Measurements from ENCODE around the gene B3GALT6.
A peak's percentile ranks its signal among the peaks of the same experiment; 100 is the strongest.

B3GALT6 gene

GRCh38 chr1:1217621-1218523, 14.2 kb upstream of the B3GALT6 start:
- DNase-seq, result no peak

- DNase-seq, result no peak
Observed at GRCh38 chr1:1218524-1219200, 13.4 kb upstream of the B3GALT6 start.

DNA sequence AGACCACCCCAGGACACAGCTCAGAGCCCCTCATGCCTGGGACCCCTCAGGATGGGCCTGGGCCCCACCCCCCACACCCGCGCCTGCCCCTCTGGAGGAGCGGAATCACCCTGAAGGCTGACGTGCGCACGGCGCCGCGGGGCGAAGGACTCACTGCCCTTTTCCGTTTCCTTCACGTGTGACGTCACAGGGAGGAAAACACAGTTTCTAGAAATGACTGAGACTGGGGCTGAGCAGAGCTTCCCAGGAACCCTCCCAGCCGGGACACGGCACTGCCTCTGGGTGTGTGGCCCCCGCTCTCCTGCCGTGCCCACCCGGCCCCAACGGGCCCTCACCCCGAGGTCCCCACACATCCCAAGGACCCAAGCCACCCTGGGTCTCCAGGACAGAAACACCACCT, 12.7 kb upstream of the B3GALT6 start:
- no peak for DNase-seq

DNA sequence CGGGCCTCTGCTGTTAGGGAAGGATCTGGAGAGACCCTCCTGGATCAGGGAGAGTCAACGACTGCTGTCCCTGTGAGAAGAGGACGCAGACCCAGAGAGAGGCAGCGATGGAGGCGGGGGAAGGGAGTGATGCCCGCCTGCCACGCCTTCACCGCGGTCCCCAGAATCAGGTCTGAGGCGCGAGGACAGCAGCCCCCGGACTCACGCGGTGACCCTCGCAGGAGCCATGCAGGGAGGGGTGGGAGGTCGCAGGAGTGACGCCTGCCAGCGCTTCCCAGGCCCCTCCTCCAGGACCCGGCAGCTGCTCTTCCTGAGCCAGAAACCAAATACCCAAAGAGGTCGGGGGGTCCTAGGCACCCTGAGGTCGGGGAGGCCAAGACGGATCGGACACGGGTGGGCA, 11.8 kb upstream of the B3GALT6 start:
- DNase-seq, result no peak

DNA sequence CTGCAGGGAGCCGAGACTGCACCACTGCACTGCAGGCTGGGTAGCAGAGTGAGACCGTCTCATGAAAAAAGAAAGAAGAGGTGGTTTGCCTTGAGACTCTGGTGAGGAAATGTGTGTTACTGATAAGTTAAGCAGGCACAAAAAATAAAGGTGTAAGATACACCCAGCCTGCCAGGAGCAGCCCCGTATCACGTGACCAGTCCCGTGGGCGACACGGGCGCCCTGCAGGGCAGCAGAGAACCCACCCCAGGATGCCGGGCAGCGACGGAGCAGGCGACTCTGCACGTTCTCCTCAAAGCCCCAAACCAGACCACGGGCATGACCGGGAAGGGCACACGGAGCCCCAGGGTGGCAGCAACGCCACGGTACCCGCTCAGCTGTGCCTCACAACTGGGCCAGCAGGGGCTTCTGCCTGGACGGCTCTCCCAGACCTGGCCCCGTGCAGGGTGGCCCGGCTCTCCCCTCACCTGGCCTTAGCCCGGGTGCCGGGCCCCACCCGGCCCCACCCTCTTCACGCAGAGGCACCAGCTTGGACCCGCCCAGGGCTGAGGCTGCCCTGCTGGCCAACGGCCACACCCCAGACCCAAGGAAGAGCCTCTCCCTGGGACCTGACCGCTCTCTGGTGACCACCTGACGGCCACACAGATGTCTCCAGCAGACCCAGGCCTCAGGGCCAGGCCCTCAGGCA, 10.0 kb upstream of the B3GALT6 start:
- DNase-seq, result no peak

DNA sequence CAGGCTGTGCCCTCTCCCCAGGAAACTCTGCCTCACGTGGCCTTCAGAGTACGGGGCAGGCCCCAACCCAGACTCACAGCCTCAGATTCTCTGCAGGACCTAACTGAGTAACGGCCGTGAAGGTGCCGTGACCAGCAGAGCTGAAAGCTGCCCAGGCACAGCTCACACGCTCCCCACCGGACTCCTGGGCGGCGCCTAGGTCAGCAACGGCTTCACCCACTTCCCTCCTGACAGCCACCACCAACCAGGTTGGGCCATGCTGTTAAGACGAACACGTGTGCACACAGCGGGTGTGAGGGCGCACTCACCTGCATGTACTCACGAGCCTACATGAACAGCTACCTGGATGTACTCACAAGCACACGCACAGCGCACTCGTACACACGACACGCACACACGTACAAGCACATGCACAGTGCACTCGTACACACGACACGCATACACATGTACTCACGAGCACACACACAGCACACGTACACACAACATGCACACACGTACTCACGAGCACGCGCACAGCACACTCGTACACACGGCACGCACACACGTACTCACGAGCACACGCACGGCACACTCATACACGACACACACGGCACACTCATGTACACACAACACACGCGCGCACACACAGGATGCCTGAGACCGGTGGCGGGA, 9.3 kb upstream of the B3GALT6 start:
- no peak for DNase-seq

DNA sequence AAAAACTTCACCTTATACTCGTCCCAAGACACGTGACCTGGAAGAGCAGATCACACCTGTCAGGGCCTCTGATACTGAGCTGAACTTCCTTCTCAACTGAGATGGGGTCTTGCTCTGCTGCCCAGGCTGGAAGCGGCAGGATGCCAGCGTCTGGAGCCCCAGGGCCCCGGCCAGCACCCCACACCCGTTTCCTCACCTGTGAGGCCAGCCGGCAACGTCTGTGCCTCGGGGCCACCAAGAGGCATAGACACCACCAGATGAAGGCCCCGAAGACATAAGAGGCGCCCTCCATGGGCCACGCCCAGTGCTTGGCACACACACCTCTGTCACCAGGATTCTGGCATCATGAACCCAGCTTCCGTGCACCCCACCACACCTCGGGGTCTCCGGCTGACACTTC, 8.7 kb upstream of the B3GALT6 start:
- DNase-seq, result no peak

GRCh38 chr1:1223891-1224290, 8.1 kb upstream of the B3GALT6 start:
- DNase-seq, result no peak

DNA sequence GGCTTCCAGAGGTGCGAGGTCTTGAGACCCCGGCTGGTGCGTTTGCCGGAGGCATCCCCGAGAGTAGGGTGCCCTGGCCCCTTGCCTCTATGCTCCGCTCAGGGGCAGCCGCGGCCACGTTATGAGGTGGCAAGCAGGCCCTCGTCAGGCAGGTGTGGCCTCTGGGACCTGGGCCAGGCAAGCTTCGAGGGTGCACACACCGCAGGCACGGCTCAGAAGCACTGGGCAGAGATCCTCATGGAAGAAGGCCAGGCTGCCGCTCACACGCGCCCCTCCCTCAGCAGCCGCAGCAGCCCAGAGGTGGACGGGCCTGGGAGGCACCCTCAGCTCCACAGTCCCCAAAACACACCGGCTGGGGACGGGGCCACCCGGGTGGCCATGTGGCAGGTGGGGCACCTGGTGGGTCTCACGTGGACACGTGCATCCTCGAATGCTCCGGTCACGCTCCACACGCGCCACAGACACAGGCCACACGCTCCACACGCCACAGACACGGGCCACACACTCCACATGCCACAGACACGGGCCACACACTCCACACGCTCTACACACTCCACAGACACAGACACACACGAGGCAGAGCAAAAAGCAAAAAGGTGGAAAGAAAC, 6.7 kb upstream of the B3GALT6 start:
- DNase-seq, result no peak

DNA sequence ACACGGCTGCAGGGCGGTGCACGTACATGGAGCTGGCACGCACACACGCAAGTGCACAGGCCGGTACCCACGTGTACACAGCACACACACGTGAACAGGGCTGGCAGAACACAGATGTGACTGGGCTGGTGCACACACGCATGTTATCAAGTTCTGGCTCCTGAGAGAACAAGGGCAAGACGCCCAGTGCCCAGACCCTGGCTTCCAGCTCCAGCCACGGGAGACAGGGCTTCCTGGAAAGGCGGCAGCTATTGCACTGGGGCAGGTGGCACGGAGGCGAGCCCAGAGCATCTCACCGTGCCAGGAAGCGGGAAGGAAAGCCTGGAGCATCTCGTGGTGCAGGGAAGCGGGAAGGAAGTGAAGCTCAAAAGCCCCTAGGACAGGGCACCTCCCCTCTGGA, 6.1 kb upstream of the B3GALT6 start:
- no peak for DNase-seq

GRCh38 chr1:1226566-1227362, 5.3 kb upstream of the B3GALT6 start:
- DNase-seq, result no peak

GRCh38 chr1:1227386-1227785, 4.7 kb upstream of the B3GALT6 start:
- DNase-seq, result no peak

- DNase-seq, result no peak
Observed at GRCh38 chr1:1228187-1228586, 3.9 kb upstream of the B3GALT6 start.

DNA sequence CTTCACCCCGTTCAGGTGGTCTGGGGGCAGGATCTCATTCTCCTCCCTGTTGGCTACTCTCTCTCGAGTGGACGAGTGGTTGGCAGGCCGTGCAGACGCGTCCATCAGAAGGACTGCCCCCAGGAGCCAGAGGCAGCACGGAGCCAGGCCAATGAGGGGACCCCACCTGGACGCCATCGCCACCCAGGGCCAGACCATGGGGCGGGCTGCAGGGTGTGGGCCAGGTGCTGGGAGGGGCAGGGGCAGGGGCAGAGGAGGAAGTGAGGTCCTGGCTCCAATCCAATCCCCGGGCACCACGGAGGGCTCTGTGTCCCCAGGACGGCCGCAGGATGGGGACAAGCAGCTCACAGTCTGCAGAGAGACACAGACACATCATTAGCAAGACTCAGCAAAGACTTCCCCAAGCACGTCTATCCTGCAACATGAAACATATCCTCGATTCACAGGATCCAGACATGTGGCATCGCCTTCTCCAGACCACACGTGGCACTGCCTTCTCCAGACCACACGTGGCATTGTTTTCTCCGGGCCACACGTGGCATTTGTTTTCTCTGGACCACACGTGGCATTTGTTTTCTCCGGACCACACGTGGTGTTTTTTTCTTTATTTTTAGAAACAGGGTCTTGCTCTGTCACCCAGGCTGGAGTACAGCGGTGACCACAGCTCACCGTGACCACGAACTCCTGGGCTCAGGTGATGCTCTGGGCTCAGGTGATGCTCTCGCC, 3.3 kb upstream of the B3GALT6 start:
- DNase-seq, result no peak

DNA sequence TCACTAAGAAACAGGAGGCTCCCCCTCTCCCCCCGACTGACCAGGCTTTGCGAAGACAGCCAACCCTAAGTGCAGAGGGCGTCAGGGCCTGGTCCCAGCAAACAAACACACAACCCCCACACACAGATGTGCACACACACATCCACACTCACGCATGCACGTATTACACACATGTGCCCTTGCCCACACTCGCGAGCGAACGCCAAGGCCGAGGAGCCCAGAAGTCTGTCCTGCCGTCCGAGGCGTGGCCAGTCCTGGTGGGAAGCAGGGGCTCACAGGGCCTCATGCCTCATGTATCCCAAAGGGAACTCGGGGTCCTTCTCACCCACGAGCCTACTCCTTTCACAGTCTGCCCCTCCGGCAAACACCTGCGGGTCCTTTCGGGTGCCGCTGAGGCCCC, 2.3 kb upstream of the B3GALT6 start:
- no peak for DNase-seq

DNA sequence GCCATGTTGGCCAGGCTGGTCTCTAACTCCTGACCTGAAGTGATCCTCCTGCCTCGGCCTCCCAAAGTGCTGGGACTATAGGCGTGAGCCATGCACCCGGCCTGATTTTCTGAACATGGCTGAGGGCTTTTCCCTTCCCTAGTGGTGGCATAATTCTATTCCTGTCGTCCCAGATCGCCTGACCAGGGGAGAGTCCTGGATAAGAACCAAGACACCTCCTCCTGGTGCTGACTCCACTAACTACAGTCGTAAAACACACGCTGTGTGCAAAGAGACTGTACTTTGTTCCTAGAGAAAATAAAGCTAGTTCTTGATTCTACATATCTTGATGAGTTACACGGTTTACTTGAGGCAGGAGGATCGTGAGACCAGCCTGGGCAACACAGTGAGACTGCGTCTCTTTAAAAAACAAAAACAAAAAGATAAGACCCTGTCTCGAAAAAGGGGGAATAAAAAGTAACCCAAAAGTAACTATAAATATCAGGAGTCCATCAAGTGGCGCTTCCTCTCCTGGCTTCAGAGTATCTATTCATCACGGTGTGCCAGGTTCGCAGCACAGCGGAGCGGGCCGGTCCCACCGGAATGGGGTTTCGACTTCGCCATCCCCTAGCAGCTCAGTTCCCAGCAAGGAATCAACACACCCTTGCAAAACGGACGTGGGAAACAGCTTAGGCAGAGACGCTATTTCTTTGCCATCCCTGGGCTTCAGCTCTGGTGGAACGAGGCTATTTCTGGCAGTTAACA, 1.2 kb upstream of the B3GALT6 start:
- no peak for DNase-seq

- peak; percentile 95 for DNase-seq
Observed at GRCh38 chr1:1231400-1232207, 433 bp upstream of the B3GALT6 start, which contains the start of gene SDF4. Gene SDF4 (minus strand): TSS chr1:1232001. CDS start chr1:1228772, 3,229 bp downstream.

DNA sequence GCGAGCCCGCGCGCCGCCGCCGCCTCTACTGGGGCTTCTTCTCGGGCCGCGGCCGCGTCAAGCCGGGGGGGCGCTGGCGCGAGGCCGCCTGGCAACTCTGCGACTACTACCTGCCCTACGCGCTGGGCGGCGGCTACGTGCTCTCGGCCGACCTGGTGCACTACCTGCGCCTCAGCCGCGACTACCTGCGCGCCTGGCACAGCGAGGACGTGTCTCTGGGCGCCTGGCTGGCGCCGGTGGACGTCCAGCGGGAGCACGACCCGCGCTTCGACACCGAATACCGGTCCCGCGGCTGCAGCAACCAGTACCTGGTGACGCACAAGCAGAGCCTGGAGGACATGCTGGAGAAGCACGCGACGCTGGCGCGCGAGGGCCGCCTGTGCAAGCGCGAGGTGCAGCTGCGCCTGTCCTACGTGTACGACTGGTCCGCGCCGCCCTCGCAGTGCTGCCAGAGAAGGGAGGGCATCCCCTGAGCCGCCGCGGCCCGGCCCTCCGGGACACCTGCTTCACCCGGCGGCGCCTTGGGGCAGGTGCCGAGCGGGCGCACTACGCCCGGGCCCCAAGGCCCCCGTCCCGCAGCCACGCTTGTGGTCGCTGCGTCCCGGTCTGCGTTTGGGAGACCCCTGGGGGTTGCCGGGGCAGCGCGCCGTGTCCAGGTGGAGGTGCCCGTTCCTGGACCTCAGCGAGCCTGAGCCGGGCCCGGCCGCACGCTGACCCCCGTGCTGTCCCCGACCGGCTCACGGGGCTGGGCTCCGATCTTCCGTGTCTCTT, 944 bp downstream of the B3GALT6 start:
- DNase-seq, result no peak

DNA sequence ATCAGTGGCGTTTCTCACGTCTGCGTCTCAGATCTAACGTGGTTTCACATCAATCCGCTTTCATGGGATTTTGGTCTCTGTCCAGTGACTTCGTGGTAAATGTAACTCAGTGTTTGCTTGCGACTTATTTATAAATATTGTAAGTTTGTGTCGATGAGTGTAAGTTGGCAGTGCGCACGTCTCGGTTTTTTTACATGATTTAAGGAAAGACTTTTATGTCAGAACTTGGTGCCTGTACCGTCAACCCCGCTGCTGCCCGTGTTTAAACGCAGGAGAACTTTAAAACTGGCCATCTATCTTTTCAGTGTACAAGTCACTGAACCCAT, 1.5 kb downstream of the B3GALT6 start:
- no peak for DNase-seq

Measured in stimulated activated CD4-positive, alpha-beta T cell treated with anti-CD3 and anti-CD28 coated beads, Interleukin-12 subunit alpha, Interleukin-12 subunit beta, amount 100 ng/mL, for 4 hours (primary cell).